Thyroid gland (tissue), 4 donors: ENCODE results near the gene C1QL4. TPM values are rescaled to one million over a fixed set of nuclear protein-coding genes. Genes with fewer than 3 reads are reported as not detected.

Source experiments
- DNase-seq, 2 donors: peaks; one replicate each; pipeline ENCODE4 v3.0.0-alpha.2; 2019
- H3K27ac ChIP-seq, 3 donors: fragments of 200-600 bp; sonication (generic); 1 replicate in 2 of 3; 2 replicates in 1 of 3; pipeline ENCODE4 v1.5.1; 2016 to 2019; ENCODE audit warnings: mild to moderate bottlenecking in 1 of 3, moderate library complexity in 1 of 3
- H3K27me3 ChIP-seq: fragments of 200-600 bp; sonication (generic); one replicate; pipeline ENCODE4 v1.5.1; 2019
- H3K36me3 ChIP-seq, 2 donors: fragments of 200-600 bp; sonication (generic); one replicate each; pipeline ENCODE4 v1.5.1; 2016 to 2019
- H3K4me1 ChIP-seq, 2 donors: fragments of 200-600 bp; sonication (generic); one replicate each; pipeline ENCODE4 v1.5.1; 2017 to 2019
- H3K4me3 ChIP-seq, 3 donors: fragments of 200-600 bp; sonication (generic); replicated peaks in 1 of 3; 1 replicate in 2 of 3; 2 replicates in 1 of 3; pipeline ENCODE4 v1.5.1; 2016; ENCODE audit warnings: mild to moderate bottlenecking in 1 of 3
- H3K9me3 ChIP-seq: fragments of 200-600 bp; sonication (generic); one replicate; pipeline ENCODE4 v1.5.1; 2017
- POLR2A ChIP-seq, 2 donors: fragments of 450-650 bp; IDR thresholded peaks; one replicate each; pipeline ENCODE4 v1.6.1; 2017; ENCODE audit warnings: antibody characterized with exemption in 2 of 2, mild to moderate bottlenecking in 2 of 2, moderate library complexity in 1 of 2
- WGBS, 2 donors: methylation state at CpG; one replicate each; pipeline ENCODE4 v1.1.5; 2017; 5-methylcytosine and 5-hydroxymethylcytosine counted together
- intact Hi-C: fragments of 100-400 bp; cut with DNase I; formaldehyde crosslinking; loops from one replicate; pipeline ENCODE4 v1.15.1; 2023
- total RNA-seq, 4 donors: library from RNA; depleted of rRNA; stranded (reverse); fragments of >200 nt; gene quantifications; one replicate each; pipeline ENCODE4 v1.2.3, GENCODE V29; 2016
- TF ChIP-seq, protein P1 (sequence below), 6 experiments: fragments of 200-600 bp in 3 of 6; fragments of 450-650 bp in 3 of 6; sonication (generic) in 3 of 6; IDR thresholded peaks; one replicate each; pipeline ENCODE4 v1.5.1; 2016 to 2019; ENCODE audit warnings: antibody characterized with exemption in 6 of 6, mild to moderate bottlenecking in 2 of 6, inconsistent platforms in 1 of 6, moderate library complexity in 1 of 6

Gene C1QL4
- total RNA-seq, 4 donors from 2014 or later: 0.67 to 1.2 (median 0.73) TPM; not detected in 1

- H3K4me1 ChIP-seq: peaks cover 18 to 22% of the 10 kb centered on the region in 2 donors
Measured at GRCh38 chr12:49297695-49298060, 39.3 kb downstream of the C1QL4 start.

DNA sequence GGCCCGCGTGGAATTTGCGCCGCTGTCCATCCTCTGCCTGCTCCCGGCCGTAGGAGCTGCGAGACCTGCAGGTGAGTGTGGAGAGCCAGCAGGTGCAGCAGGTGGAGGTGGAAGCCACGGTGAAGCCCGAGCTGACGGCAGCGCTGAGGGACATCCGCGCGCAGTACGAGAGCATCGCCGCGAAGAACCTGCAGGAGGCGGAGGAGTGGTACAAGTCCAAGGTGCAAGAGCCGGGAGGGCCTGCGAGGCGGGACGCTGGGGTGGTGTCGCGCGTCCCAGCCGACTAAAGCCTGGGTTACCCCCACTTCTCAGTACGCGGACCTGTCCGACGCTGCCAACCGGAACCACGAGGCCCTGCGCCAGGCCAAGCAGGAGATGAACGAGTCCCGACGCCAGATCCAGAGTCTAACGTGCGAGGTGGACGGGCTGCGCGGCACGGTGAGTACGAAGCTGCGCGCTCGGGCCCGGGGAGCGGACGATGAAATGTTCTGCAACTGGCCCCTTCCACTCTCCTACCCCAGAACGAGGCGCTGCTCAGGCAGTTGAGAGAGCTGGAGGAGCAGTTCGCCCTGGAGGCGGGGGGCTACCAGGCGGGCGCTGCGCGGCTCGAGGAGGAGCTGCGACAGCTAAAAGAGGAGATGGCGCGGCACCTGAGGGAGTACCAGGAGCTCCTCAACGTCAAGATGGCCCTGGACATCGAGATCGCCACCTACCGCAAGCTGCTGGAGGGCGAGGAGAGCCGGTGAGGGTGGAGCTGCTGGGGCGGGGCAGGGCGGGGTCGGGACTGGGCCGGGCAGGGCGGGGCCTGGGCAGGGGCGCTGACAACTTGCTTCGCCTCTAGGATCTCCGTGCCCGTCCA is 39.9 kb downstream of the C1QL4 start:
- H3K27me3 ChIP-seq: peaks cover 16% of the 10 kb centered on the region
- no peak overlapping the region for H3K27ac ChIP-seq
- TF ChIP-seq, protein P1, sequence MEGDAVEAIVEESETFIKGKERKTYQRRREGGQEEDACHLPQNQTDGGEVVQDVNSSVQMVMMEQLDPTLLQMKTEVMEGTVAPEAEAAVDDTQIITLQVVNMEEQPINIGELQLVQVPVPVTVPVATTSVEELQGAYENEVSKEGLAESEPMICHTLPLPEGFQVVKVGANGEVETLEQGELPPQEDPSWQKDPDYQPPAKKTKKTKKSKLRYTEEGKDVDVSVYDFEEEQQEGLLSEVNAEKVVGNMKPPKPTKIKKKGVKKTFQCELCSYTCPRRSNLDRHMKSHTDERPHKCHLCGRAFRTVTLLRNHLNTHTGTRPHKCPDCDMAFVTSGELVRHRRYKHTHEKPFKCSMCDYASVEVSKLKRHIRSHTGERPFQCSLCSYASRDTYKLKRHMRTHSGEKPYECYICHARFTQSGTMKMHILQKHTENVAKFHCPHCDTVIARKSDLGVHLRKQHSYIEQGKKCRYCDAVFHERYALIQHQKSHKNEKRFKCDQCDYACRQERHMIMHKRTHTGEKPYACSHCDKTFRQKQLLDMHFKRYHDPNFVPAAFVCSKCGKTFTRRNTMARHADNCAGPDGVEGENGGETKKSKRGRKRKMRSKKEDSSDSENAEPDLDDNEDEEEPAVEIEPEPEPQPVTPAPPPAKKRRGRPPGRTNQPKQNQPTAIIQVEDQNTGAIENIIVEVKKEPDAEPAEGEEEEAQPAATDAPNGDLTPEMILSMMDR (IDR thresholded peaks at IDR 0.05): peak in 1 of 6 experiments; percentile 23
- no peak for TF ChIP-seq POLR2A (IDR thresholded peaks at IDR 0.05)
- peak; percentile 25 to 29 for DNase-seq
- H3K4me1 ChIP-seq: peaks cover 18 to 22% of the 10 kb centered on the region in 2 donors
- no peaks in the 10 kb centered on the region for H3K36me3 ChIP-seq
- H3K4me3 ChIP-seq: peak overlapping the region in 1 of 3 donors; percentile 1
- intact Hi-C loops: no loop called here
- no peaks in the 10 kb centered on the region for H3K9me3 ChIP-seq
- 1 to 4% methylated on average over 11 to 30 of the region's 77 CpGs for WGBS, 2 donors

More at GRCh38 chr12:49297695-49298060, 39.3 kb downstream of the C1QL4 start:
- Histone ChIP-seq H3K27ac (no peak overlapping the region), H3K36me3 (no peaks in the 10 kb centered on the region), H3K9me3 (no peaks in the 10 kb centered on the region), H3K4me3 (no peak overlapping the region), H3K27me3 (peaks cover 16% of the 10 kb centered on the region)
- intact Hi-C loops: no loop called here
- DNase-seq: no peak
- 14 to 18% methylated on average over 8 of the region's 8 CpGs for WGBS, 2 donors
- TF ChIP-seq POLR2A (IDR thresholded peaks at IDR 0.05): no peak
- TF ChIP-seq, protein P1 (IDR thresholded peaks at IDR 0.05): no peak

DNA sequence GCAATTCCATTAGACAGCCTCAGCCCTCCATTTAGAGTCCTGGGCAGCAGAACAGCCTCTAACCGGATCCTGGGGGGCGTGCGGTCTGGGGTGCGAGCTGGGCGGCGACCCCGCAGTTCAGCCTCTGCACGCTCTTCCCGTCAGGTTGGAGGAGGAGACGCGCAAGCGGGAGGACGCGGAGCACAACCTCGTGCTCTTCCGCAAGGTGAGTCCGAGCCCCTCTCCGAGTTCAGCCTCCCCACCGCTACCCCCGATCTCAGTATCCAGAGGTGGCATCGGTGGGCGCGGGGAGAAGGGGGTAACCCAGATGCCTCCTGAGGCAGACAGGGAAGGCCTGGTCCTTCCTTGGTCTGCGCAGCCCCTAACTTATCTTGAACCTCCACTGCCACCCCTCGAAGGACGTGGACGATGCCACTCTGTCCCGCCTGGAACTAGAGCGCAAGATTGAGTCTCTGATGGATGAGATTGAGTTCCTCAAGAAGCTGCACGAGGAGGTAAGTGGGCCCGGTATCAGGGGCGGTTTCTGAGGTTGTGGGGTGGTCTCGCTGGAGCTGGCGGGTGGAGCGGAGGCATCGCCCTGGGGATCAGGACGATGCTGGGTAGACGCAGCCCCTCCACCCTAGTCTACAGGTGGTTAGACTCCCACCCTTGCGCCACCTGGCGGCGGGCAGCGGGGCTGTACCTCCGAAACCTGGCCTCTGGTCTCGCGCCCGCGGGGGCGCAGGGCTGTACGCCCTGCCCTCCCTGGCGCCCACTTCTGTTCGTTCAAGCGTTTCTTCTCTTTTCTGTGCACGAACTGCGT is 40.8 kb downstream of the C1QL4 start:
- peaks cover 16% of the 10 kb centered on the region for H3K27me3 ChIP-seq
- no peak for TF ChIP-seq POLR2A (IDR thresholded peaks at IDR 0.05)
- TF ChIP-seq, protein P1 (IDR thresholded peaks at IDR 0.05): peak; percentile 43 to 71 (median 51)

DNA sequence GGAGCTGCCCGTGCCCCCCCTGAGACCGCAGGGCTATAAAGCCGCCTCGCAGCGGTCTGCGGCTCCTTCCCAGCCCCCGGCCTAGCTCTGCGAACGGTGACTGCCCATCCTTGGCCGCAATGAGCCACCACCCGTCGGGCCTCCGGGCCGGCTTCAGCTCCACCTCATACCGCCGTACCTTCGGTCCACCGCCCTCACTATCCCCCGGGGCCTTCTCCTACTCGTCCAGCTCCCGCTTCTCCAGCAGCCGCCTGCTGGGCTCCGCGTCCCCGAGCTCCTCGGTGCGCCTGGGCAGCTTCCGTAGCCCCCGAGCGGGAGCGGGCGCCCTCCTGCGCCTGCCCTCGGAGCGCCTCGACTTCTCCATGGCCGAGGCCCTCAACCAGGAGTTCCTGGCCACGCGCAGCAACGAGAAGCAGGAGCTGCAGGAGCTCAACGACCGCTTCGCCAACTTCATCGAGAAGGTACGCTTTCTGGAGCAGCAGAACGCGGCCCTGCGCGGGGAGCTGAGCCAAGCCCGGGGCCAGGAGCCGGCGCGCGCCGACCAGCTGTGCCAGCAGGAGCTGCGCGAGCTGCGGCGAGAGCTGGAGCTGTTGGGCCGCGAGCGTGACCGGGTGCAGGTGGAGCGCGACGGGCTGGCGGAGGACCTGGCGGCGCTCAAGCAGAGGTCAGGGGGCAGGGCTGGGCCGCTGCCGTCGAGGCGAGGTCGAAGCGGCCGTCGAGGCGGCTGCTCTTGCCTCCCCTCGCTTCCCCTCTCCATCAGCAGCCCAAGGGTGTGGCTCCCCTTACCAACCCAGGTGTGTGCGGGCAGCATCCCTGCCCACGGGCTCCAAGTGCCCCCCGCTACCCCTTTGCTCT is 41.7 kb downstream of the C1QL4 start, which contains the start of gene PRPH:
PRPH (plus strand) TSS at position 66 of the 855 bp plus-strand sequence; CDS start at position 120, 54 bp downstream.
- H3K4me1 ChIP-seq: peaks cover 18 to 22% of the 10 kb centered on the region in 2 donors
- H3K36me3 ChIP-seq: no peaks in the 10 kb centered on the region
- peaks cover 16% of the 10 kb centered on the region for H3K27me3 ChIP-seq
- TF ChIP-seq, protein P1 (IDR thresholded peaks at IDR 0.05): peak in 1 of 6 experiments; percentile 4
- TF ChIP-seq POLR2A (IDR thresholded peaks at IDR 0.05): no peak
- H3K4me3 ChIP-seq: no peak within 1 kb of the TSS
- no peak within 1 kb of the TSS for H3K27ac ChIP-seq
- intact Hi-C loops: no loop called here
- H3K9me3 ChIP-seq: no peaks in the 10 kb centered on the region
- peak; percentile 70 to 78 for DNase-seq
- WGBS, 2 donors: 15 to 18% methylated on average over 14 to 27 of the region's 82 CpGs

More for the DNA sequence above, 40.8 kb downstream of the C1QL4 start:
- H3K27ac ChIP-seq: no peak overlapping the region
- intact Hi-C loops: no loop called here
- 17 to 27% methylated on average over 28 to 30 of the region's 54 CpGs for WGBS, 2 donors
- no peaks in the 10 kb centered on the region for H3K9me3 ChIP-seq
- H3K4me1 ChIP-seq: peaks cover 18 to 22% of the 10 kb centered on the region in 2 donors
- no peaks in the 10 kb centered on the region for H3K36me3 ChIP-seq
- peak overlapping the region in 1 of 3 donors; percentile 1 for H3K4me3 ChIP-seq
- DNase-seq: peak; percentile 35 to 51
